Stimulated activated CD8-positive, alpha-beta memory T cell treated with anti-CD3 and anti-CD28 coated beads, Interleukin-12 subunit alpha, Interleukin-12 subunit beta, amount 100 ng/mL, for 1 hour (primary cell): ENCODE measurements around the gene SLC2A6.

Experiments
- DNase-seq: peaks from one replicate; pipeline ENCODE4 v3.0.0-alpha.2; 2020; ENCODE audit warnings: low read depth

The SLC2A6 gene

GRCh38 chr9:133478851-133479711 is at the start of gene SLC2A6:
Gene SLC2A6 (minus strand): TSS chr9:133479099. CDS start chr9:133479059, 40 bp downstream.
- peak; percentile 69 for DNase-seq

GRCh38 chr9:133528001-133528875 is 49.3 kb upstream of the SLC2A6 start:
- no peak for DNase-seq

- DNase-seq, result no peak
Observed at GRCh38 chr9:133527444-133527920, 48.6 kb upstream of the SLC2A6 start.

GRCh38 chr9:133526721-133527321 is 47.9 kb upstream of the SLC2A6 start:
- no peak for DNase-seq

- no peak for DNase-seq
Observed at GRCh38 chr9:133525677-133526076, 46.8 kb upstream of the SLC2A6 start.

- DNase-seq, result no peak
Observed at GRCh38 chr9:133524679-133525228, 45.9 kb upstream of the SLC2A6 start, which contains the start of gene MYMK. Gene MYMK (minus strand): TSS chr9:133524959. CDS start chr9:133524844, 115 bp downstream.

GRCh38 chr9:133524146-133524545 is 45.2 kb upstream of the SLC2A6 start:
- DNase-seq, result no peak

GRCh38 chr9:133523106-133523505 is 44.2 kb upstream of the SLC2A6 start:
- no peak for DNase-seq

- no peak for DNase-seq
Observed at GRCh38 chr9:133522073-133522910, 43.4 kb upstream of the SLC2A6 start.

GRCh38 chr9:133521122-133522072 is 42.5 kb upstream of the SLC2A6 start:
- DNase-seq, result no peak

- no peak for DNase-seq
Observed at GRCh38 chr9:133520121-133520835, 41.4 kb upstream of the SLC2A6 start.

GRCh38 chr9:133519693-133520092 is 40.8 kb upstream of the SLC2A6 start:
- no peak for DNase-seq

GRCh38 chr9:133518706-133519449 is 40.0 kb upstream of the SLC2A6 start:
- no peak for DNase-seq

- no peak for DNase-seq
Observed at GRCh38 chr9:133518200-133518599, 39.3 kb upstream of the SLC2A6 start.

- no peak for DNase-seq
Observed at GRCh38 chr9:133517711-133518110, 38.8 kb upstream of the SLC2A6 start.

GRCh38 chr9:133516961-133517350 is 38.1 kb upstream of the SLC2A6 start:
- no peak for DNase-seq

GRCh38 chr9:133516256-133516960 is 37.5 kb upstream of the SLC2A6 start:
- DNase-seq, result no peak
